HCT116 (cell line): ENCODE data around the gene COL10A1.

Source experiments
- CTCF ChIP-seq, 3 experiments: fragments of 200-600 bp in 1 of 3; sonication (generic) in 1 of 3; IDR thresholded peaks in 2 of 3; conservative IDR thresholded peaks in 1 of 3; 2 replicates each; pipeline ENCODE4 v1.5.1; 2012 to 2017; ENCODE audit warnings: low read depth in 2 of 3, low read length in 2 of 3, antibody characterized with exemption in 1 of 3, borderline replicate concordance in 1 of 3, control low read depth in 1 of 3, mild to moderate bottlenecking in 1 of 3, mixed read lengths in 1 of 3, mixed run types in 1 of 3, moderate library complexity in 1 of 3; ENCODE audit not compliant: insufficient read depth in 1 of 3
- EZH2 ChIP-seq: fragments of 200-600 bp; sonication (generic); IDR thresholded peaks from 2 replicates; pipeline ENCODE4 v1.6.1; 2017; ENCODE audit warnings: antibody characterized with exemption, mixed run types
- POLR2A ChIP-seq: IDR thresholded peaks from 2 replicates; pipeline ENCODE4 v1.7.0; 2011; ENCODE audit warnings: borderline replicate concordance; ENCODE audit not compliant: insufficient read depth, insufficient read length; ENCODE audit errors: extremely low read depth
- POLR2AphosphoS5 ChIP-seq: IDR thresholded peaks from 2 replicates; pipeline ENCODE4 v1.6.1; 2011; ENCODE audit warnings: mild to moderate bottlenecking, low read depth, low read length, moderate library complexity
- SRF ChIP-seq: IDR thresholded peaks from 2 replicates; pipeline ENCODE4 v1.6.1; 2012; ENCODE audit warnings: low read depth

GRCh38 chr6:116111552-116112528, 14.1 kb downstream of the COL10A1 start:
- TF ChIP-seq EZH2: no peak
- TF ChIP-seq CTCF (IDR thresholded peaks at IDR 0.05 in 2 of 3, conservative IDR thresholded peaks at IDR 0.05 in 1 of 3; ENCODE audit: borderline replicate concordance in 1 of 3, insufficient read depth in 1 of 3, low read depth in 2 of 3, low read length in 2 of 3): peak; percentile 43 to 84 (median 83); a peak in 5 of 6 replicates
- TF ChIP-seq POLR2A: no peak
- TF ChIP-seq SRF: no peak
- TF ChIP-seq POLR2AphosphoS5: no peak
